Loucy (cell line): ENCODE results near the gene COX19.

Experiments
- H2AFZ ChIP-seq: fragments of 200-600 bp; sonication (generic); 2 replicates; pipeline ENCODE4 v1.6.0; 2016; ENCODE audit warnings: antibody characterized with exemption, mild to moderate bottlenecking, low read length, moderate library complexity
- H3F3A ChIP-seq: fragments of 200-600 bp; 2 replicates; pipeline ENCODE4 v1.6.0; 2016; ENCODE audit warnings: antibody characterized with exemption, low read depth, mild to moderate bottlenecking
- H3K27me3 ChIP-seq: fragments of 200-600 bp; sonication (generic); 2 replicates; pipeline ENCODE4 v1.6.1; 2014; ENCODE audit warnings: low read length, mild to moderate bottlenecking; ENCODE audit not compliant: insufficient read depth, poor library complexity, severe bottlenecking
- H3K36me3 ChIP-seq: fragments of 200-600 bp; sonication (generic); 2 replicates; pipeline ENCODE4 v1.6.1; 2016; ENCODE audit warnings: low read length; ENCODE audit not compliant: insufficient read depth
- H3K4me1 ChIP-seq: fragments of 200-600 bp; sonication (generic); 2 replicates; pipeline ENCODE4 v1.5.1; 2014; ENCODE audit warnings: low read length, mild to moderate bottlenecking; ENCODE audit not compliant: insufficient read depth, poor library complexity, severe bottlenecking
- H3K4me2 ChIP-seq: fragments of 200-600 bp; sonication (generic); 2 replicates; pipeline ENCODE4 v1.6.0; 2014; ENCODE audit warnings: antibody characterized with exemption, low read length, low read depth, mild to moderate bottlenecking; ENCODE audit not compliant: poor library complexity, severe bottlenecking
- H3K4me3 ChIP-seq: fragments of 200-600 bp; sonication (generic); 2 replicates; pipeline ENCODE4 v1.5.1; 2014; ENCODE audit warnings: low read length, mild to moderate bottlenecking, mixed read lengths; ENCODE audit not compliant: poor library complexity, severe bottlenecking
- H3K79me2 ChIP-seq: fragments of 200-600 bp; sonication (generic); 2 replicates; pipeline ENCODE4 v1.6.1; 2014; ENCODE audit warnings: low read length; ENCODE audit not compliant: insufficient read depth
- H3K9ac ChIP-seq: fragments of 200-600 bp; sonication (generic); 2 replicates; pipeline ENCODE4 v1.6.0; 2014; ENCODE audit warnings: mild to moderate bottlenecking, low read depth, low read length, moderate library complexity; ENCODE audit not compliant: poor library complexity, severe bottlenecking
- H3K9me2 ChIP-seq: fragments of 200-600 bp; sonication (generic); replicated peaks from 2 replicates; pipeline ENCODE4 v1.6.1; 2016; ENCODE audit warnings: low read depth, low read length, mixed read lengths
- H3K9me3 ChIP-seq: fragments of 200-600 bp; sonication (generic); 2 replicates; pipeline ENCODE4 v1.6.1; 2014; ENCODE audit warnings: mild to moderate bottlenecking, antibody characterized with exemption, low read length, low read depth; ENCODE audit not compliant: insufficient read depth
- H4K20me1 ChIP-seq: fragments of 200-600 bp; sonication (generic); 2 replicates; pipeline ENCODE4 v1.6.0; 2014; ENCODE audit warnings: antibody characterized with exemption, low read length, mild to moderate bottlenecking; ENCODE audit not compliant: insufficient read depth, poor library complexity, severe bottlenecking
- CTCF ChIP-seq: fragments of 200-600 bp; sonication (generic); conservative IDR thresholded peaks from 2 replicates; pipeline ENCODE4 v1.5.1; 2014; ENCODE audit warnings: mild to moderate bottlenecking, antibody characterized with exemption, low read length
- EZH2phosphoT487 ChIP-seq: fragments of 200-600 bp; IDR thresholded peaks from 2 replicates; pipeline ENCODE4 v1.6.1; 2018; ENCODE audit warnings: antibody characterized with exemption, mild to moderate bottlenecking, moderate library complexity, borderline replicate concordance

The COX19 gene

DNA sequence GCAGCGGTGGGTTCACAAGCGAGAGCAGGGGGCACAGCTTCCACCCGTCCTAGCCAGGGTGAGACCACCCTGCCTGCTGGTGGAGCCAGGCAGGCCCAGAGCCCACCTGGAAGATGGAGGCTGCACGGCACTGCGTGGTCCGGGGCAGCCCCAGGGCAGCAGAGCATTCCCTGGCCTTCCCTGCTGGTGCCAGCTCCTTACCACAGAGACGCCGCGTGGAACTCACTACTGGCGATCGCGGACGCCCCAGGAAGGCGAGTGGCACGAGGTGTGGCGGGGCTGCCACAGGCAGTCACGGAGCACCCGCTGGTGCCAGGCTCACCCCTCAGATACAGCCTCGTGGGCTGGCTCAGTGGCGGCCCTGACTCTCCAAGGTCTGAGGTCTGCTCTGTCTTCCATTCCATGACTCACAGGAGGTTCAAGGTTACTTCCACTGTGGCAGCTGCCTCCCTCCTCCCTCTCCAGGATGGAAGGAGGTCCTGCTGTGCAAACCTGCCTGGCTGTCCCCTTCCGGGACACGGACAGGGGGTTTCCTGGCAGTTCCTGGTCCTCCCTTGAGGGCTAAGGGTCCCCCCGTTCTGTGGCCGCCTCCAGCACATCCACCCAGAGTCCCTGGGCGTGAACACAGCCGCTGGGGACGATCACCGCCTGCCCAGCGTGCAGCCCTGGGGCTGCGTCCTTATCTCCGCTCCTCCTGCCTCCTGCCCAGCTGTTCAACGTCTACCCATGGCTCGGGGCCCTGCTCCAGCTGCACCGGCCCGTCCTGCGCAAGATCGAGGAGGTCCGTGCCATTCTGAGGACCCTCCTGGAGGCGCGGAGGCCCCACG is 10.8 kb upstream of the COX19 start:
- Histone ChIP-seq H3K4me3 (no peak overlapping the region), H3K79me2 (no peaks in the 10 kb centered on the region), H3K4me1 (peaks cover 35% of the 10 kb centered on the region), H3K27me3 (no peaks in the 10 kb centered on the region), H3K9me3 (no peaks in the 10 kb centered on the region), H3F3A (peaks cover 4% of the 10 kb centered on the region; the same call in 1 of the 2 replicates), H3K9me2 (no peaks in the 10 kb centered on the region), H4K20me1 (no peaks in the 10 kb centered on the region), H3K4me2 (no peak overlapping the region), H3K36me3 (no peaks in the 10 kb centered on the region), H3K9ac (no peak overlapping the region), H2AFZ (no peak overlapping the region)
- TF ChIP-seq CTCF (no peak), EZH2phosphoT487 (no peak)

- Histone ChIP-seq H2AFZ (no peak overlapping the region), H3K27me3 (no peaks in the 10 kb centered on the region), H3K9me3 (no peaks in the 10 kb centered on the region), H3F3A (peaks cover 4% of the 10 kb centered on the region; the same call in 1 of the 2 replicates), H3K4me2 (no peak overlapping the region), H3K79me2 (no peaks in the 10 kb centered on the region), H4K20me1 (no peaks in the 10 kb centered on the region), H3K4me3 (no peak overlapping the region), H3K4me1 (peaks cover 39% of the 10 kb centered on the region), H3K9me2 (no peaks in the 10 kb centered on the region), H3K9ac (no peak overlapping the region), H3K36me3 (no peaks in the 10 kb centered on the region)
- TF ChIP-seq CTCF (no peak), EZH2phosphoT487 (no peak)
Observed at GRCh38 chr7:985127-985416, 9.7 kb upstream of the COX19 start.

DNA sequence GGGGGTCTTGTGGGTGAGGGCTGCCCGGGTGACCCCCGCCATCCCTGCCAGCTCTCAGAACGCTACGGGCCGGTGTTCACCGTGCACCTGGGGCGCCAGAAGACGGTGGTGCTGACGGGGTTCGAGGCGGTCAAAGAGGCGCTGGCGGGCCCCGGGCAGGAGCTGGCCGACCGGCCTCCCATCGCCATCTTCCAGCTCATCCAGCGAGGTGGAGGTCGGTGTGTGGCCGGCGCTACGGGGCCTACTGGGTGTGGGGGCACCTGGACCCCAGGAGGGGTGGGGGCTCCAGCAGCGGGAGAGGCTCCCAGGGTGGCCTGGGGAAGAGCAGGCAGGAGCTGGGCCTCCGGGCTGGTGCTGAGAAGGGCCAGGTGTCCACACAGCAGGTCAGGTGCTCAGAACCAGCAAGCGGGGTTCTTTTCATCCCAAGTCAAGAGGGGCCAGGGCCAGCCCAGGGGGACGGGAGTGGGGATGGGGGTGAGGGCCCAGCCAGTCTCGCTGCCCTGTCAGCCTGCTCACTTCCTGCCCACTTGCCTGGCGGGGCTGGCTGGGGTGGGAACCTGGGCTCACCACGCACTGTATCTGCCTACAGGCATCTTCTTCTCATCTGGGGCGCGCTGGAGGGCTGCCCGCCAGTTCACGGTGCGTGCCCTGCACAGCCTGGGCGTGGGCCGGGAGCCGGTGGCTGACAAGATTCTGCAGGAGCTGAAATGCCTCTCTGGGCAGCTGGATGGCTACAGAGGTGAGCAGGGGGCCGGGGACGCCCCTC is 9.2 kb upstream of the COX19 start:
- Histone ChIP-seq H3K27me3 (no peaks in the 10 kb centered on the region), H3K4me2 (no peak overlapping the region), H3K79me2 (no peaks in the 10 kb centered on the region), H3K4me1 (peaks cover 40% of the 10 kb centered on the region), H3K9me2 (no peaks in the 10 kb centered on the region), H3K9me3 (no peaks in the 10 kb centered on the region), H3K4me3 (no peak overlapping the region), H3K36me3 (no peaks in the 10 kb centered on the region), H4K20me1 (no peaks in the 10 kb centered on the region), H3F3A (peaks cover 4% of the 10 kb centered on the region; the same call in 1 of the 2 replicates), H3K9ac (no peak overlapping the region), H2AFZ (no peak overlapping the region)
- TF ChIP-seq EZH2phosphoT487 = no peak
- TF ChIP-seq CTCF = no peak
